Mesodermal cell (in vitro differentiated cells): ENCODE results near the gene SYNDIG1.

Experiments used
- H3K27ac ChIP-seq: 2 replicates; pipeline ENCODE4 v1.7.0; 2013; ENCODE audit warnings: mild to moderate bottlenecking, low read depth, low read length, moderate library complexity; ENCODE audit not compliant: severe bottlenecking
- H3K36me3 ChIP-seq: 2 replicates; pipeline ENCODE4 v1.7.1; 2013; ENCODE audit warnings: mild to moderate bottlenecking, low read length, moderate library complexity; ENCODE audit not compliant: control insufficient read depth, insufficient read depth
- H3K4me1 ChIP-seq: one replicate; pipeline ENCODE4 v1.7.1; 2013; ENCODE audit warnings: mild to moderate bottlenecking, low read length; ENCODE audit not compliant: insufficient read depth, control insufficient read depth, poor library complexity, severe bottlenecking
- H3K4me3 ChIP-seq: 2 replicates; pipeline ENCODE4 v1.7.0; 2013; ENCODE audit warnings: low read length, control low read depth, mild to moderate bottlenecking; ENCODE audit not compliant: insufficient read depth, poor library complexity, severe bottlenecking; ENCODE audit errors: extremely low read depth
- H3K9me3 ChIP-seq: 2 replicates; pipeline ENCODE4 v1.7.1; 2013; ENCODE audit warnings: mild to moderate bottlenecking, low read length, moderate library complexity; ENCODE audit not compliant: control insufficient read depth
- WGBS, 2 experiments: methylation state at CpG; one replicate each; pipeline ENCODE4 v1.1.5; 2013; ENCODE audit warnings: missing lambda C conversion rate in 2 of 2; ENCODE audit not compliant: insufficient coverage in 2 of 2; 5-methylcytosine and 5-hydroxymethylcytosine counted together

Gene SYNDIG1

GRCh38 chr20:24703284-24703610, 233.8 kb downstream of the SYNDIG1 start:
- 93 to 98% methylated on average over 8 to 9 of the region's 9 CpGs for WGBS, 2 experiments
- Histone ChIP-seq H3K36me3 (no peaks in the 10 kb centered on the region), H3K4me3 (no peak overlapping the region)

GRCh38 chr20:24704899-24705298, 235.5 kb downstream of the SYNDIG1 start:
- no peak overlapping the region for H3K27ac ChIP-seq
- no peaks in the 10 kb centered on the region for H3K4me1 ChIP-seq
- H3K4me3 ChIP-seq = no peak overlapping the region
- 83 to 100% methylated on average over 1 to 2 of the region's 3 CpGs for WGBS, 2 experiments
- no peaks in the 10 kb centered on the region for H3K9me3 ChIP-seq
- no peaks in the 10 kb centered on the region for H3K36me3 ChIP-seq

More at GRCh38 chr20:24703284-24703610, 233.8 kb downstream of the SYNDIG1 start:
- Histone ChIP-seq H3K27ac (no peak overlapping the region), H3K9me3 (no peaks in the 10 kb centered on the region), H3K4me1 (no peaks in the 10 kb centered on the region)

GRCh38 chr20:24705486-24705885, 236.1 kb downstream of the SYNDIG1 start:
- Histone ChIP-seq H3K9me3 (no peaks in the 10 kb centered on the region), H3K36me3 (no peaks in the 10 kb centered on the region), H3K27ac (no peak overlapping the region), H3K4me1 (no peaks in the 10 kb centered on the region), H3K4me3 (no peak overlapping the region)
- WGBS, 2 experiments = 67% methylated on average over 2 of the region's 4 CpGs; no CpG with 5 or more reads in 1 of the 2 experiments

- no peaks in the 10 kb centered on the region for H3K4me1 ChIP-seq
- no peaks in the 10 kb centered on the region for H3K36me3 ChIP-seq
- no peak overlapping the region for H3K4me3 ChIP-seq
- H3K27ac ChIP-seq = no peak overlapping the region
- no peaks in the 10 kb centered on the region for H3K9me3 ChIP-seq
- WGBS, 2 experiments = 85 to 90% methylated on average over 5 to 6 of the region's 8 CpGs
Measured at GRCh38 chr20:24708411-24709295, 239.2 kb downstream of the SYNDIG1 start.
